Stimulated activated CD4-positive, alpha-beta T cell treated with anti-CD3 and anti-CD28 coated beads, Interleukin-15, amount 100 ng/mL, for 24 hours (primary cell): Measurements from ENCODE around the gene ZNF714.
"Not testable (repeated sequence)": the region's sequence is repeated elsewhere in the genome, so short reads cannot be mapped to it uniquely, and the experiment has no call there.

ENCODE experiments used
- DNase-seq: peaks from one replicate; pipeline ENCODE4 v3.0.0-alpha.2; 2020

ZNF714 gene

DNA sequence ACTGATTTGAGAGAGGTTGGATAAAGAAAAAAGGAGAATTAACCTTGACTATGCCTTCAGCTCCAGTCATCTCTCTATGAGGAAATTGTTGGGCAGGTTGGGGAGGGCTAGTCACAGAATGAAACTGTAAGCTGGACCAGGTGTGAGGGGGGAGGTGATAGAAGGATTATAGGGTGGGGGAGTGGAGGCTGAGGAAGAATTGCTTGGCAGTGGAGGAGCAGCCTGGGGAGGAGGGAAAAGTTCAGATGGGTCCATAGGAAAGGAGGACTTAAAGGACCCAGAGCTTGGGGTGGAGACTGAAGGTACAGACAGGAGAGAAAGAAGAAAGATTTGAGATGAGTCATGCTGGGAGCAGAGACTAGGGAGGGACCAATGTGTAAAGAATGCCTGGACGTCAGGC, 51.6 kb downstream of the ZNF714 start:
- DNase-seq, result no peak

GRCh38 chr19:21134934-21135366, 52.9 kb downstream of the ZNF714 start:
- DNase-seq, result no peak

- DNase-seq, result no peak
Measured at GRCh38 chr19:21135433-21135832, 53.4 kb downstream of the ZNF714 start.

- DNase-seq, result no peak
Measured at GRCh38 chr19:21138130-21138529, 56.1 kb downstream of the ZNF714 start.

DNA sequence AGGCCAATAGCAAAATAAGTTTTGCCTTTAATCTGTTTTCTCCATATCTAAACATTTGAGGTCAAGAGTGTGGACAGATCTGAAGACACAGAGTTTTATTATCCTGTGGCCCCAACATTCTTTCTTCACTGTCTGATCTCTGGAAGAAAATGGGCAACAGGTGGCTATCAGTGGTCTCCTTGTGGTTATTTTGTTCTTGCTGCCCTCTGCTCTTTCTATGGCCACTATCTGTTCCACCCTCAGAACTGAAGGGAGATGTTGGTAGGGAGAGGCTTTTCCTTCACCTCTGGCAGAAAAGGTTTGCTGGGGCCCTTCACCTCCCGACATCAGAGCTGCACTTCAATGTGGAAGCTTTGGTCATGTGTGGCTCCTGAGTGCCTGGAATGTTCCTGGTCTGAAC, 59.0 kb downstream of the ZNF714 start:
- DNase-seq, result not testable (repeated sequence)

DNA sequence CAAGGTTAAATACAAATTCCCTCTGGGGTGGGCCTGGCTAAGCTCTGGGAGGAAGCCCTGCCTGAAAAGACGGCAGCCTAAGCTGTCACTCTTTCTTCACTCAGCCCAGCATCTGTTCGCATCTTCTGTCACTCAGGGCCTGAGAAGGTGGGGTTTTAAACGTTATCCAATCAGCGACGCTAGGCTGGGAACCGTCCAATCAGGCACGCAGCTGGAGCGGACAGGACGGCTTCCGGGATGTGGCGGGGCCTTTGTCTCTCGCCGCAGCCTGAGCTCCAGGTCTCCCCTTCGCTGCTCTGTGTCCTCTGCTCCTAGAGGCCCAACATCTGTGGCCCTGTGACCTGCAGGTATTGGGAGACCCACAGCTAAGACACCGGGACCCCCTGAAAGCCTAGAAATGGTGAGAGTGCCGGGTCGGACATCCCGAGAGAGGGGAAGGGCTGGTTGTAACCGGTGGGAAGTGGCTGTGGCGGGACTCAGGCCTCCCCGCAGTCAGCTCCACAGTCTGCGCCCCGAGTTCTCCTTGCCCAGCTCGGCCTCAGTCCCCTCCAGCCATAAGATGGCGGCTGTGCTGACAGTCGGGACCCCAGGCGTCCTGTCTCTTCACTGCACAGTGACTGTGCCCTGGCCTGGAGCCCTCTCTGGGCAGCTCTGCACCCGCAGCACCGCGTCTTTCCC, 59.9 kb downstream of the ZNF714 start, which contains the start of gene ZNF431:
ZNF431 (plus strand) TSS at position 254 of the 678 bp plus-strand sequence; CDS start at position 398, 144 bp downstream.
- peak; percentile 90 for DNase-seq

DNA sequence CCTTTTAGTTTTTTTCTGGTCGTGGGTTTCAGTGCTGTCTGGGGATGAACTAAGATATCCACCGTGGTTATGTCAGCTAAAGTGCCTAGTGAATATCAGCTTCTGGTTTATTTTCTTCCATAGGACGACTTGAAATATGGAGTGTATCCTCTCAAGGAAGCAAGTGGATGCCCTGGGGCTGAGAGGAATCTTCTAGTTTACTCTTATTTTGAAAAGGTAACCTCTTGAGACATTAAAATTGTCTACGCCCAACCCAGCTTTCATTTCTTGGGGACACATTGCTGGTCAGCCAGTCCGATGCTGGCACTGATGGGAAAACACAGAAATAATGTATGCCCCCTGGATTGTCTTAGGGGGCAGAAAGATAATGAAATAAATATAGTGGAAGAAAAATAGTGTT, 61.4 kb downstream of the ZNF714 start:
- no peak for DNase-seq

DNA sequence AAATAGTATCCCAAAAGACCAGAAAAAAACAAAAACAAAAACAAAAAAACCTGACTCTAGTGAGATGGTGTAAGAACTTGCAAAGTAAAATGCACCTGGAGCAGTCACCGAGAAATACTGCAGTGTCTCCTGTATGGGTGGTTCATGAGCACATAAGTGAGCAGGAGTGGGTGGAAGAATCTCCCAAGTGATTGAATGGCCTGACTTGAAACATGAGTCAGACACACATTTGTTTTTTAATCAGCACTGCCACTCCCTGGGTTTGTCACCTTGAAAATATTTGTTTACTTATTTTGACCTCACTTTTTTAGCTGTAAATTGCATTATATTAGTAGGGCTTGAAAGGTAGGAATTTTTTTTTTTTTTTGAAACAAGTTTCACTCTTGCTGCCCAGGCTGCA, 61.9 kb downstream of the ZNF714 start:
- no peak for DNase-seq

DNA sequence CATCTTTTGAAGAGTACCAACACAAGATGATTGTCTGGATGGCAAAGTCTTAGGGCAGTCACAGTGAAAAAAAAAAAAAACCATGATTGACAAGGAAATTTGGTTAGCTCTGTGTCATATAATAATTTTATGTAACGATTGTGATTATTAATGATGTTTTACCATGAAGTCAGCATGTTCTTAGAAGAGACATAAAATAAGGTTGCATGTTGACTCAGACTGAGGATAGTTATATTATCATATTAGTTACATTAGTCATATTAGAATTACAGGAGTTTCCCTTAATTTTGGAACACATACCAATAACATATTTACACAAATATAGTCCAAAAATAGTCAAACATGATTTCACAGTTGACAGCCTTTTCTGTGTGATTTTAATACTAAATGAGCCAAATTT, 65.5 kb downstream of the ZNF714 start:
- DNase-seq, result no peak

- no peak for DNase-seq
Measured at GRCh38 chr19:21148681-21149080, 66.7 kb downstream of the ZNF714 start.

- no peak for DNase-seq
Measured at GRCh38 chr19:21149877-21150276, 67.9 kb downstream of the ZNF714 start.

DNA sequence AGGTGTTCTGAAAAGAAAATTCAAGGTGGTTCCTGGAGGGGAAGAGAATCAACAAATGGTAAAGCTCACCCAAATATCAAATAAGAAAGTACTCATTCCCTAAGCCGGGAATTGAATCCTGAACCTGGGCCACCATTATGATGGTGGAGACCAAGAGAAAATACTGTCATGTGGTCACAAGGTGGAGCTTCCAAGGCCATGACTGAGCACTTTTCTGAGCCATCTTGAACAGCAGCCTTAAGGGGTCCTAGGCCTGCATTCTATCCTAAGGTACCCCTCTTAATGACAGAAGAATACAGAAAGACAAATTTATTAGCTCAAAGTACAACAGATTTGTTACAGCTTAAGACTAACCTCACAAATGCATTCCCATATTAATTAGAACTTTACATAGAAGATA, 69.5 kb downstream of the ZNF714 start:
- no peak for DNase-seq

DNA sequence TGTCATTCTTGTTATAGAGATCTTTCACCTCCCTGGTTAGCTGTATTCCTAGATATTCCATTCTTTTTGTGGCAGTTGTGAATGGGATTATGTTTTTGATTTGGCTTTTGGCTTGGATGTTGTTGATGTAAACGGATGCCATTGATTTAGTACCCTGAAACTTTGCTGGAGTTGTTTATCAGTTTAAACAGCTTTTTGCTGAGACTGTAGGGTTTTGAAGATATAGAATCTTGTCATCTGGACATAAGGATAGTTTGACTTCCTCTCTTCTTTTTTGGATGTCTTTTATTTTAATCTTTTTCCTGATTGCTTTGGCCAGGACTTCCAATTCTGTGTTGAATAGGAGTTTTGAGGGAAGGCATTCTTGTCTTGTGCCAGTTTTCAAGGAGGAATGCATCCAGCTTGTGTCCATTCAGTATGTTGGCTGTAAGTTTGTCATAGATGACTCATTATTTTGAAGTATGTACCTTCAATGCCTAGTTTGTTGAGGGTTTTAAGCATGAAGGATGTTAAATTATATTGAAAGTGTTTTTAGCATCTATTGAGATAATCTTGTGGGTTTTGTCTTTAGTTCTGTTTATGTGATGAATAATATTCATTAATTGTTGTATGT, 76.6 kb downstream of the ZNF714 start:
- DNase-seq, result no peak

- DNase-seq, result no peak
Measured at GRCh38 chr19:21164541-21164940, 82.5 kb downstream of the ZNF714 start.

GRCh38 chr19:21166436-21166835, 84.4 kb downstream of the ZNF714 start:
- no peak for DNase-seq
